Calu3 (cell line): ENCODE measurements around the gene SOS1. TPM values are rescaled to one million over a fixed set of nuclear protein-coding genes. Genes with fewer than 3 reads are reported as not detected.

Experiments used
- BruUV-seq: library from RNA; stranded (reverse); fragments of 400-500 nt; replicated peaks from 2 replicates; lab custom pipeline; 2021; lab: Mats Ljungman, UMichigan
- CTCF ChIA-PET: fragments of 300-600 bp; sonication (Branson Sonifier 250); formaldehyde crosslinking; loops from one replicate; lab custom pipeline; 2022; ENCODE audit warnings: antibody characterized with exemption; lab: Charles Lee
- DNase-seq: peaks from one replicate; pipeline ENCODE4 v3.0.0; 2022
- H3K27ac Mint-ChIP-seq: one replicate; pipeline ENCODE4 v1.8.0; 2022; ENCODE audit warnings: mixed read lengths; ENCODE audit not compliant: unreplicated experiment
- H3K27me3 Mint-ChIP-seq: one replicate; pipeline ENCODE4 v1.8.0; 2022; ENCODE audit warnings: mixed read lengths; ENCODE audit not compliant: unreplicated experiment
- H3K36me3 Mint-ChIP-seq: one replicate; pipeline ENCODE4 v1.8.0; 2022; ENCODE audit warnings: mild to moderate bottlenecking, moderate library complexity, mixed read lengths; ENCODE audit not compliant: insufficient read depth, unreplicated experiment
- H3K4me1 Mint-ChIP-seq: one replicate; pipeline ENCODE4 v1.8.0; 2022; ENCODE audit warnings: mild to moderate bottlenecking, low read depth, mixed read lengths; ENCODE audit not compliant: unreplicated experiment
- H3K4me3 Mint-ChIP-seq: one replicate; pipeline ENCODE4 v1.8.0; 2022; ENCODE audit warnings: mild to moderate bottlenecking, low read depth, moderate library complexity, mixed read lengths; ENCODE audit not compliant: unreplicated experiment
- H3K9me3 Mint-ChIP-seq: one replicate; pipeline ENCODE4 v1.8.0; 2022; ENCODE audit warnings: low read depth, mixed read lengths; ENCODE audit not compliant: unreplicated experiment
- intact Hi-C: fragments of 100-400 bp; cut with micrococcal nuclease; formaldehyde crosslinking; loops from one replicate; pipeline ENCODE4 v1.10.0; 2022; ENCODE audit not compliant: unreplicated experiment
- total RNA-seq: library from RNA; stranded (reverse); gene quantifications from 2 replicates; pipeline ENCODE4 v1.2.3, GENCODE V29; 2022
- TF ChIP-seq, protein P1 (sequence below): fragments of 200-600 bp; IDR thresholded peaks from one replicate; pipeline ENCODE4 v1.8.0; 2022; ENCODE audit warnings: antibody characterized with exemption; ENCODE audit not compliant: unreplicated experiment

Gene SOS1
- total RNA-seq, 1 experiment from 2014 or later, result 40.0 TPM

DNA sequence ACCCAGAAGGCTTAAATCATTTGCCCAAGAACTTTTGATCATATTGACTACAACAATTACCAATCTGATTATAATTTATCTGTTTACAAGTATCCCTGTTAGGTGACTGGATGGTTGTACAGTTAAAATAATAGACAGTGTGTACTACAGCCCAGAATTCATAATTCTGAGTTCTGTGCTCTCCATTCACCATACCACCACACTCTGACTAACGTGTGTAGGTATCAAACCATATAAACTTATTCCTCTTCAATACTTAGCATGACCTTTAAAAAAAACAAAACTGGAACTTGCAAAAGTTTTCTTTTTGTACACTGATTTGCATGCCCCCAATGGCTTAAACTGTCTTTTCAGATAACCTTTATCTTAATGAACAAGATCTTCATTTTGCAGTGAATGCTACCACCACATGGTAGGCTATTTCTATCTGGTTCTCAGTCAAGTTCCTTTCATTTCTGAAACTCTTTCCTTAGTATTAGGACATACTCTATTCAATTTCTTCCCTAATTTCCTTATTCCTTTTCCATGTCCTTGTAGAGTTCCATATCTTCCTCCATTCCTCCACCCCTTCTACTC, 50.9 kb downstream of the SOS1 start:
- CTCF ChIA-PET, result interaction anchor here (1.5 kb wide), 1 partner anchor 158 kb away, joined by 4 read pairs; no protein-coding TSS in a partner anchor
- Mint-ChIP-seq H3K4me3 (no peak overlapping the region), H3K27ac (no peak overlapping the region), H3K9me3 (no peaks in the 10 kb centered on the region), H3K27me3 (no peaks in the 10 kb centered on the region), H3K4me1 (no peaks in the 10 kb centered on the region), H3K36me3 (peaks cover 4% of the 10 kb centered on the region)
- DNase-seq, result no peak
- no TSS peak for BruUV-seq
- TF ChIP-seq, protein P1, sequence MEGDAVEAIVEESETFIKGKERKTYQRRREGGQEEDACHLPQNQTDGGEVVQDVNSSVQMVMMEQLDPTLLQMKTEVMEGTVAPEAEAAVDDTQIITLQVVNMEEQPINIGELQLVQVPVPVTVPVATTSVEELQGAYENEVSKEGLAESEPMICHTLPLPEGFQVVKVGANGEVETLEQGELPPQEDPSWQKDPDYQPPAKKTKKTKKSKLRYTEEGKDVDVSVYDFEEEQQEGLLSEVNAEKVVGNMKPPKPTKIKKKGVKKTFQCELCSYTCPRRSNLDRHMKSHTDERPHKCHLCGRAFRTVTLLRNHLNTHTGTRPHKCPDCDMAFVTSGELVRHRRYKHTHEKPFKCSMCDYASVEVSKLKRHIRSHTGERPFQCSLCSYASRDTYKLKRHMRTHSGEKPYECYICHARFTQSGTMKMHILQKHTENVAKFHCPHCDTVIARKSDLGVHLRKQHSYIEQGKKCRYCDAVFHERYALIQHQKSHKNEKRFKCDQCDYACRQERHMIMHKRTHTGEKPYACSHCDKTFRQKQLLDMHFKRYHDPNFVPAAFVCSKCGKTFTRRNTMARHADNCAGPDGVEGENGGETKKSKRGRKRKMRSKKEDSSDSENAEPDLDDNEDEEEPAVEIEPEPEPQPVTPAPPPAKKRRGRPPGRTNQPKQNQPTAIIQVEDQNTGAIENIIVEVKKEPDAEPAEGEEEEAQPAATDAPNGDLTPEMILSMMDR, result no peak
- intact Hi-C loops, result no loop called here

GRCh38 chr2:39069136-39069515, 51.7 kb downstream of the SOS1 start:
- no TSS peak for BruUV-seq
- Mint-ChIP-seq H3K27ac (no peak overlapping the region), H3K4me1 (no peaks in the 10 kb centered on the region), H3K4me3 (no peak overlapping the region), H3K27me3 (no peaks in the 10 kb centered on the region), H3K36me3 (peaks cover 4% of the 10 kb centered on the region), H3K9me3 (no peaks in the 10 kb centered on the region)
- intact Hi-C loops, result no loop called here
- CTCF ChIA-PET, result interaction anchor here (1.5 kb wide), 1 partner anchor 159 kb away, joined by 4 read pairs; no protein-coding TSS in a partner anchor
- DNase-seq, result no peak
- TF ChIP-seq, protein P1, result no peak

GRCh38 chr2:39068299-39069135, 52.3 kb downstream of the SOS1 start:
- TF ChIP-seq, protein P1, result no peak
- DNase-seq, result no peak

DNA sequence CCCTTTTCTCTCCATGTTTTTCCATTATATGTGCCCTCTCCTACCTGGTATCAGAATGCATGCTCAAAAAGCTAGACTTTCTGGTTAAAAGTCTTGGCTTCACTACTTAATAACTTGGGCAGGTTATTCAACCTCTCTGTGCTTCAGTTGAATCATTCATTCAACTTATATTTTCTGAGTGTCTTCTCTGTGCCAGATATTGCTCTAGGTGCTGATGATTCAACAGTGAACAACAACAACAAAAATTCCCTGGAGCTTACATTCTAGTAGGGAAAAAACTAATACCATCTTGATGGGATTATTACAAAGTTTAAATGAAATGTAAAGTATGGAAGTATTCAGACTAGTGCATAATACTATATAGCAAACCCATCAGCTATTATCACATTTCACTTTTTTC, 55.2 kb downstream of the SOS1 start:
- H3K9me3 Mint-ChIP-seq, result no peaks in the 10 kb centered on the region
- H3K27me3 Mint-ChIP-seq, result no peaks in the 10 kb centered on the region
- DNase-seq, result no peak
- no peak overlapping the region for H3K27ac Mint-ChIP-seq
- H3K4me1 Mint-ChIP-seq, result no peaks in the 10 kb centered on the region
- no peaks in the 10 kb centered on the region for H3K36me3 Mint-ChIP-seq
- CTCF ChIA-PET, result no interaction called here
- intact Hi-C loops, result no loop called here
- BruUV-seq, result no TSS peak
- TF ChIP-seq, protein P1, result no peak
- H3K4me3 Mint-ChIP-seq, result no peak overlapping the region

More at GRCh38 chr2:39068299-39069135, 52.3 kb downstream of the SOS1 start:
- Mint-ChIP-seq H3K4me3 (no peak overlapping the region), H3K9me3 (no peaks in the 10 kb centered on the region), H3K27me3 (no peaks in the 10 kb centered on the region), H3K36me3 (no peaks in the 10 kb centered on the region), H3K27ac (no peak overlapping the region), H3K4me1 (no peaks in the 10 kb centered on the region)
- CTCF ChIA-PET, result interaction anchor here (1.5 kb wide), 1 partner anchor 159 kb away, joined by 4 read pairs; no protein-coding TSS in a partner anchor
- no TSS peak for BruUV-seq
- intact Hi-C loops, result no loop called here
